Hepatocyte (in vitro differentiated cells): ENCODE results near the gene SLC7A9.

Experiments used
- CTCF ChIP-seq: fragments of 200-600 bp; sonication (generic); IDR thresholded peaks from 2 replicates; pipeline ENCODE4 v1.5.1; 2016; ENCODE audit warnings: antibody characterized with exemption, mild to moderate bottlenecking; ENCODE audit not compliant: poor library complexity
- EZH2 ChIP-seq: fragments of 200-600 bp; sonication (generic); IDR thresholded peaks from 2 replicates; pipeline ENCODE4 v1.6.1; 2016; ENCODE audit warnings: antibody characterized with exemption, mild to moderate bottlenecking, borderline replicate concordance
- EZH2phosphoT487 ChIP-seq: fragments of 200-600 bp; sonication (generic); IDR thresholded peaks from one replicate; pipeline ENCODE4 v1.6.1; 2018; ENCODE audit warnings: antibody characterized with exemption, mild to moderate bottlenecking, low read depth, moderate library complexity; ENCODE audit not compliant: unreplicated experiment, severe bottlenecking

- TF ChIP-seq CTCF (no peak), EZH2 (no peak), EZH2phosphoT487 (no peak)
Observed at GRCh38 chr19:32865326-32865725, 4.2 kb downstream of the SLC7A9 start.
